ENCODE results near the gene XIRP2. TPM values are rescaled to one million over a fixed set of nuclear protein-coding genes. Genes with fewer than 3 reads are reported as not detected.

XIRP2 gene
- polyA plus RNA-seq, 2 of the 4 experiments (the other 2 are of a cell fraction) = not detected

- TF ChIP-seq, protein P1, sequence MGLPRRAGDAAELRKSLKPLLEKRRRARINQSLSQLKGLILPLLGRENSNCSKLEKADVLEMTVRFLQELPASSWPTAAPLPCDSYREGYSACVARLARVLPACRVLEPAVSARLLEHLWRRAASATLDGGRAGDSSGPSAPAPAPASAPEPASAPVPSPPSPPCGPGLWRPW (IDR thresholded peaks at IDR 0.05) = no peak
Observed at GRCh38 chr2:166882851-166883250, 5.4 kb upstream of the XIRP2 start (continued).

- FAIRE-seq (no peak), ATAC-seq (no peak)
- POLR2A ChIA-PET = no interaction called here
Observed at GRCh38 chr2:166891727-166892126, 3.4 kb downstream of the XIRP2 start.

GRCh38 chr2:166892397-166892796 is 4.1 kb downstream of the XIRP2 start:
- no peak overlapping the region for H3K4me3 ChIP-seq
- ChIA-PET POLR2A (no interaction called here), CTCF (no interaction called here)
- no peak overlapping the region for H3K27ac ChIP-seq
- FAIRE-seq = no peak
- ATAC-seq = no peak
- no peaks in the 10 kb centered on the region for H3K9me3 ChIP-seq
- no peak overlapping the region for H3K4me2 ChIP-seq
- no peak for DNase-seq (ENCODE audit: low read depth in 1 of 2, low spot score in 1 of 2)
- no peaks in the 10 kb centered on the region for H3K4me1 ChIP-seq
- no peak for TF ChIP-seq NPAS2 (CRISPR knock-in tag; IDR thresholded peaks at IDR 0.05; ENCODE audit: borderline replicate concordance)
- TF ChIP-seq ZNF302 (CRISPR knock-in tag; IDR thresholded peaks at IDR 0.05) = no peak
- TF ChIP-seq FOXS1 (CRISPR knock-in tag; IDR thresholded peaks at IDR 0.05) = no peak
- no peak for TF ChIP-seq RAD21 (conservative IDR thresholded peaks at IDR 0.05 in 1 of 2, IDR thresholded peaks at IDR 0.05 in 1 of 2)
- TF ChIP-seq, protein P2, sequence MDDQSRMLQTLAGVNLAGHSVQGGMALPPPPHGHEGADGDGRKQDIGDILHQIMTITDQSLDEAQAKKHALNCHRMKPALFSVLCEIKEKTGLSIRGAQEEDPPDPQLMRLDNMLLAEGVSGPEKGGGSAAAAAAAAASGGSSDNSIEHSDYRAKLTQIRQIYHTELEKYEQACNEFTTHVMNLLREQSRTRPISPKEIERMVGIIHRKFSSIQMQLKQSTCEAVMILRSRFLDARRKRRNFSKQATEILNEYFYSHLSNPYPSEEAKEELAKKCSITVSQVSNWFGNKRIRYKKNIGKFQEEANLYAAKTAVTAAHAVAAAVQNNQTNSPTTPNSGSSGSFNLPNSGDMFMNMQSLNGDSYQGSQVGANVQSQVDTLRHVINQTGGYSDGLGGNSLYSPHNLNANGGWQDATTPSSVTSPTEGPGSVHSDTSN (IDR thresholded peaks at IDR 0.05) = no peak
- no peak for TF ChIP-seq RFX5 (IDR thresholded peaks at IDR 0.05)
- no peak for TF ChIP-seq MAX (IDR thresholded peaks at IDR 0.05)
- TF ChIP-seq HOXB13 (CRISPR knock-in tag; IDR thresholded peaks at IDR 0.05; ENCODE audit: low read depth) = no peak
- TF ChIP-seq CBX2 (IDR thresholded peaks at IDR 0.05; ENCODE audit: borderline replicate concordance, low read depth) = no peak
- TF ChIP-seq JUN (IDR thresholded peaks at IDR 0.05) = no peak
- TF ChIP-seq RCOR1 (IDR thresholded peaks at IDR 0.05; ENCODE audit: low read depth, low read length) = no peak

More at GRCh38 chr2:166891727-166892126, 3.4 kb downstream of the XIRP2 start:
- H3K9me3 ChIP-seq = no peaks in the 10 kb centered on the region
- no peaks in the 10 kb centered on the region for H3K4me1 ChIP-seq
- TF ChIP-seq, protein P2 (IDR thresholded peaks at IDR 0.05) = no peak
- CTCF ChIA-PET = no interaction called here
- no peak overlapping the region for H3K27ac ChIP-seq
- WGBS (ENCODE audit: missing lambda C conversion rate) = 31% methylated on average over 2 of the region's 2 CpGs
- H3K4me2 ChIP-seq = no peak overlapping the region
- no peak for DNase-seq (ENCODE audit: low read depth in 1 of 2, low spot score in 1 of 2)
- no peak overlapping the region for H3K4me3 ChIP-seq

DNA sequence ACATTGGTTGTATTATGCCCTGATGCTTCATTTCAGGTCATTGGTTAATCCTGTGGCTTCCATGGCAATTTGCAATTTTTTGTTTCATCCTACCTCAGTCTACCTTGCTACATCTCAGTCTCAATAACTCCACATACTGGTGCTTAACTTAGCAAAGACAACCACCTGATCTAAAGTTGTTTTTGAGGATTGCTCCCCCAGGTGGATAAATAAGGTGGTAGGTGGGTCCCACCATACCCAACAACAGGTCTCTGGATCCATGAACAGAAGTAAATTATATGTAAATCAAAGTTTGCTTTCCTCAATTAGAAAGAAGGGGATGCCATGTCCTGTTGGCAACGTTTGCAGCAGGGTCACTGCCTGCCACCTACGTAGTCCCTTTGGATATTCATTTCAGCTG is 7.0 kb downstream of the XIRP2 start:
- WGBS (ENCODE audit: missing lambda C conversion rate) = 44% methylated on average over 2 of the region's 2 CpGs
- H3K27ac ChIP-seq = no peak overlapping the region
- POLR2A ChIA-PET = no interaction called here
- H3K4me2 ChIP-seq = no peak overlapping the region
- no peaks in the 10 kb centered on the region for H3K4me1 ChIP-seq
- no peaks in the 10 kb centered on the region for H3K9me3 ChIP-seq
- DNase-seq (ENCODE audit: low read depth in 1 of 2, low spot score in 1 of 2) = no peak
- H3K4me3 ChIP-seq = no peak overlapping the region
- ATAC-seq = no peak
- FAIRE-seq = no peak
- CTCF ChIA-PET = no interaction called here
- TF ChIP-seq E2F6 (IDR thresholded peaks at IDR 0.05; ENCODE audit: borderline replicate concordance, low read depth) (no peak), HOXA7 (CRISPR knock-in tag; IDR thresholded peaks at IDR 0.05) (no peak), CEBPB (IDR thresholded peaks at IDR 0.05) (no peak), MAFK (IDR thresholded peaks at IDR 0.05; ENCODE audit: partially characterized antibody) (no peak), ATOH8 (CRISPR knock-in tag; IDR thresholded peaks at IDR 0.05; ENCODE audit: low read depth) (no peak), RCOR1 (IDR thresholded peaks at IDR 0.05; ENCODE audit: low read depth, low read length) (no peak), TFCP2L1 (CRISPR knock-in tag; IDR thresholded peaks at IDR 0.05) (no peak), FOSL2 (IDR thresholded peaks at IDR 0.05) (no peak), FOSL2 (CRISPR knock-in tag; IDR thresholded peaks at IDR 0.05) (no peak), ZC3H11A (IDR thresholded peaks at IDR 0.05) (no peak), NFE2L2 (conservative IDR thresholded peaks at IDR 0.05; ENCODE audit: low read length) (no peak), PHF8 (IDR thresholded peaks at IDR 0.05; ENCODE audit: borderline replicate concordance, low read depth) (no peak), FOSB (CRISPR knock-in tag; IDR thresholded peaks at IDR 0.05) (no peak), POLR2A (IDR thresholded peaks at IDR 0.05; ENCODE audit: low read length) (no peak), MYC (IDR thresholded peaks at IDR 0.05; ENCODE audit: borderline replicate concordance, low read length) (no peak), HDAC2 (IDR thresholded peaks at IDR 0.05) (no peak)
- TF ChIP-seq, protein P2 (IDR thresholded peaks at IDR 0.05) = no peak
- TF ChIP-seq, protein P3, sequence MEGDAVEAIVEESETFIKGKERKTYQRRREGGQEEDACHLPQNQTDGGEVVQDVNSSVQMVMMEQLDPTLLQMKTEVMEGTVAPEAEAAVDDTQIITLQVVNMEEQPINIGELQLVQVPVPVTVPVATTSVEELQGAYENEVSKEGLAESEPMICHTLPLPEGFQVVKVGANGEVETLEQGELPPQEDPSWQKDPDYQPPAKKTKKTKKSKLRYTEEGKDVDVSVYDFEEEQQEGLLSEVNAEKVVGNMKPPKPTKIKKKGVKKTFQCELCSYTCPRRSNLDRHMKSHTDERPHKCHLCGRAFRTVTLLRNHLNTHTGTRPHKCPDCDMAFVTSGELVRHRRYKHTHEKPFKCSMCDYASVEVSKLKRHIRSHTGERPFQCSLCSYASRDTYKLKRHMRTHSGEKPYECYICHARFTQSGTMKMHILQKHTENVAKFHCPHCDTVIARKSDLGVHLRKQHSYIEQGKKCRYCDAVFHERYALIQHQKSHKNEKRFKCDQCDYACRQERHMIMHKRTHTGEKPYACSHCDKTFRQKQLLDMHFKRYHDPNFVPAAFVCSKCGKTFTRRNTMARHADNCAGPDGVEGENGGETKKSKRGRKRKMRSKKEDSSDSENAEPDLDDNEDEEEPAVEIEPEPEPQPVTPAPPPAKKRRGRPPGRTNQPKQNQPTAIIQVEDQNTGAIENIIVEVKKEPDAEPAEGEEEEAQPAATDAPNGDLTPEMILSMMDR (IDR thresholded peaks at IDR 0.05) = no peak
